HFFc6 (cell line): ENCODE measurements around the gene TLE5. TPM values are rescaled to one million over a fixed set of nuclear protein-coding genes. Genes with fewer than 3 reads are reported as not detected.

Experiments
- DNase-seq: peaks from one replicate; pipeline ENCODE4 v3.0.0-alpha.2; 2018
- H3K27ac Mint-ChIP-seq: 2 replicates; pipeline ENCODE4 v1.8.0; 2020; ENCODE audit warnings: mild to moderate bottlenecking, mixed read lengths
- H3K27me3 Mint-ChIP-seq: 2 replicates; pipeline ENCODE4 v1.8.0; 2021; ENCODE audit warnings: mild to moderate bottlenecking, moderate library complexity, mixed read lengths; ENCODE audit not compliant: insufficient read depth
- H3K36me3 Mint-ChIP-seq: 2 replicates; pipeline ENCODE4 v1.8.0; 2021; ENCODE audit warnings: low read depth, mixed read lengths
- H3K4me1 Mint-ChIP-seq: 2 replicates; pipeline ENCODE4 v1.8.0; 2020; ENCODE audit warnings: low read depth, mixed read lengths
- H3K4me3 Mint-ChIP-seq: 2 replicates; pipeline ENCODE4 v1.8.0; 2020; ENCODE audit warnings: mild to moderate bottlenecking, moderate library complexity, mixed read lengths
- H3K9me3 Mint-ChIP-seq: 2 replicates; pipeline ENCODE4 v1.8.0; 2020; ENCODE audit warnings: mild to moderate bottlenecking, mixed read lengths
- CTCF ChIP-seq: fragments of 200-600 bp; sonication (generic); IDR thresholded peaks from 2 replicates; pipeline ENCODE4 v1.5.0; 2021; ENCODE audit warnings: antibody characterized with exemption, mild to moderate bottlenecking
- total RNA-seq, 6 experiments: library from RNA; stranded (reverse); fragmentation: NEBNext Ultra II Directional; extraction: Animal tissue kit (Norgen Biotek cat#: 25700); gene quantifications; 2 replicates in 1 of 6; 3 replicates in 5 of 6; pipeline ENCODE4 v1.2.3, GENCODE V29; 2021

The TLE5 gene
- total RNA-seq, 6 experiments from 2014 or later: 332 to 383 (median 356) TPM

GRCh38 chr19:3082331-3082730, 20.0 kb upstream of the TLE5 start:
- no peaks in the 10 kb centered on the region for H3K36me3 Mint-ChIP-seq
- DNase-seq: no peak
- H3K27ac Mint-ChIP-seq: no peak overlapping the region
- peaks cover 8% of the 10 kb centered on the region for H3K27me3 Mint-ChIP-seq
- no peaks in the 10 kb centered on the region for H3K9me3 Mint-ChIP-seq
- no peaks in the 10 kb centered on the region for H3K4me1 Mint-ChIP-seq
- no peak for TF ChIP-seq CTCF
- H3K4me3 Mint-ChIP-seq: no peak overlapping the region

GRCh38 chr19:3080286-3080685, 18.0 kb upstream of the TLE5 start:
- Mint-ChIP-seq H3K9me3 (no peaks in the 10 kb centered on the region), H3K36me3 (no peaks in the 10 kb centered on the region), H3K27me3 (peaks cover 5% of the 10 kb centered on the region), H3K4me3 (no peak overlapping the region), H3K4me1 (peaks cover 6% of the 10 kb centered on the region; the same call in 1 of the 2 replicates), H3K27ac (no peak overlapping the region)
- no peak for TF ChIP-seq CTCF
- no peak for DNase-seq

GRCh38 chr19:3079578-3079977, 17.3 kb upstream of the TLE5 start:
- Mint-ChIP-seq H3K27me3 (peaks cover 3% of the 10 kb centered on the region), H3K9me3 (no peaks in the 10 kb centered on the region), H3K4me1 (peaks cover 7% of the 10 kb centered on the region; the same call in 1 of the 2 replicates), H3K4me3 (no peak overlapping the region), H3K27ac (no peak overlapping the region), H3K36me3 (no peaks in the 10 kb centered on the region)
- DNase-seq: no peak
- TF ChIP-seq CTCF: no peak

GRCh38 chr19:3075605-3076431, 13.5 kb upstream of the TLE5 start:
- Mint-ChIP-seq H3K4me1 (peaks cover 7% of the 10 kb centered on the region; the same call in 1 of the 2 replicates), H3K4me3 (peak overlapping the region; percentile 41; the same call in 1 of the 2 replicates), H3K9me3 (no peaks in the 10 kb centered on the region), H3K27ac (no peak overlapping the region), H3K36me3 (no peaks in the 10 kb centered on the region), H3K27me3 (peaks cover 1% of the 10 kb centered on the region; the same call in 1 of the 2 replicates)
- peak; percentile 94 for TF ChIP-seq CTCF
- no peak for DNase-seq

GRCh38 chr19:3073931-3074595, 11.8 kb upstream of the TLE5 start:
- Mint-ChIP-seq H3K4me3 (no peak overlapping the region), H3K36me3 (no peaks in the 10 kb centered on the region), H3K27ac (no peak overlapping the region), H3K4me1 (peaks cover 7% of the 10 kb centered on the region; the same call in 1 of the 2 replicates), H3K9me3 (no peaks in the 10 kb centered on the region), H3K27me3 (peaks cover 1% of the 10 kb centered on the region; the same call in 1 of the 2 replicates)
- no peak; the same call in 1 of the 2 replicates for TF ChIP-seq CTCF
- DNase-seq: no peak
